IMR-90 (cell line): ENCODE measurements around the gene PDE11A. TPM values are rescaled to one million over a fixed set of nuclear protein-coding genes. Genes with fewer than 3 reads are reported as not detected.

Source experiments
- ATAC-seq: fragments of 200-7000 bp; cut with Tn5 transposase; 2 replicates; pipeline ENCODE4 v1.9.1; 2020; ENCODE audit warnings: low read depth, mild to moderate bottlenecking, moderate library complexity
- BruUV-seq: library from RNA; stranded (reverse); fragments of 400-500 nt; replicated peaks from 2 replicates; lab custom pipeline; 2021; lab: Mats Ljungman, UMichigan
- CTCF ChIA-PET: fragments of 300-600 bp; formaldehyde crosslinking; extraction: SDS; loops from one replicate; lab custom pipeline; 2021; ENCODE audit warnings: antibody characterized with exemption; lab: Yijun Ruan, JAX
- POLR2A ChIA-PET: fragments of 300-600 bp; sonication (Branson Sonifier 250); formaldehyde crosslinking; loops from one replicate; lab custom pipeline; 2022; ENCODE audit warnings: antibody characterized with exemption; ENCODE audit not compliant: unreplicated experiment; lab: Charles Lee
- DNase-seq: peaks from one replicate; pipeline ENCODE4 v3.0.0; 2013
- H2AFZ ChIP-seq: replicated peaks from 2 replicates; pipeline ENCODE3; 2013; ENCODE audit warnings: low read length, mild to moderate bottlenecking; ENCODE audit not compliant: poor library complexity
- H2AK5ac ChIP-seq: 2 replicates; pipeline ENCODE4 v1.6.1; 2013; ENCODE audit warnings: low read depth, low read length, inconsistent platforms
- H2AK9ac ChIP-seq: replicated peaks from 2 replicates; pipeline ENCODE3; 2013; ENCODE audit warnings: mild to moderate bottlenecking, low read depth, low read length, moderate library complexity; ENCODE audit not compliant: poor library complexity
- H2BK120ac ChIP-seq: 2 replicates; pipeline ENCODE4 v1.6.1; 2013; ENCODE audit warnings: low read depth, low read length, inconsistent platforms
- H2BK15ac ChIP-seq: 3 replicates; pipeline ENCODE4 v1.6.1; 2013; ENCODE audit warnings: low read depth, low read length, inconsistent platforms
- H2BK20ac ChIP-seq: 2 replicates; pipeline ENCODE4 v1.6.1; 2013; ENCODE audit warnings: low read depth, mild to moderate bottlenecking, inconsistent platforms, low read length, moderate library complexity
- H2BK5ac ChIP-seq: 2 replicates; pipeline ENCODE4 v1.6.1; 2013; ENCODE audit warnings: mild to moderate bottlenecking, low read depth, low read length, inconsistent platforms; ENCODE audit not compliant: poor library complexity, severe bottlenecking
- H3K14ac ChIP-seq: replicated peaks from 2 replicates; pipeline ENCODE4 v1.6.1; 2013; ENCODE audit warnings: low read depth, low read length, inconsistent platforms
- H3K18ac ChIP-seq: 2 replicates; pipeline ENCODE4 v1.6.1; 2013; ENCODE audit warnings: low read depth, low read length, control low read depth
- H3K23ac ChIP-seq: 2 replicates; pipeline ENCODE4 v1.6.1; 2013; ENCODE audit warnings: low read depth, low read length, inconsistent platforms
- H3K27ac ChIP-seq: 2 replicates; pipeline ENCODE4 v1.5.1; 2013; ENCODE audit warnings: mild to moderate bottlenecking, control low read depth, low read length; ENCODE audit not compliant: insufficient read depth
- H3K27me3 ChIP-seq: 2 replicates; pipeline ENCODE4 v1.6.1; 2013; ENCODE audit warnings: low read length; ENCODE audit not compliant: control insufficient read depth, insufficient read depth
- H3K36me3 ChIP-seq: 2 replicates; pipeline ENCODE4 v1.6.1; 2013; ENCODE audit warnings: low read length, mixed read lengths; ENCODE audit not compliant: control insufficient read depth, insufficient read depth
- H3K4ac ChIP-seq: 2 replicates; pipeline ENCODE4 v1.6.1; 2013; ENCODE audit warnings: low read depth, low read length, inconsistent platforms
- H3K4me1 ChIP-seq: 2 replicates; pipeline ENCODE4 v1.6.1; 2013; ENCODE audit warnings: low read length, mixed read lengths; ENCODE audit not compliant: control insufficient read depth, insufficient read depth
- H3K4me2 ChIP-seq: 2 replicates; pipeline ENCODE4 v1.6.1; 2013; ENCODE audit warnings: low read depth, mild to moderate bottlenecking, control low read depth, low read length, moderate library complexity
- H3K4me3 ChIP-seq: 2 replicates; pipeline ENCODE4 v1.5.1; 2013; ENCODE audit warnings: low read depth, mild to moderate bottlenecking, control low read depth, low read length, moderate library complexity; ENCODE audit not compliant: insufficient read depth
- H3K56ac ChIP-seq: 2 replicates; pipeline ENCODE4 v1.6.1; 2013; ENCODE audit warnings: low read length, inconsistent platforms; ENCODE audit not compliant: insufficient read depth; ENCODE audit errors: extremely low read depth
- H3K79me1 ChIP-seq, 2 experiments: 2 replicates each; pipeline ENCODE4 v1.6.1; 2013; ENCODE audit warnings: low read length in 2 of 2, inconsistent platforms in 1 of 2, low read depth in 1 of 2
- H3K9ac ChIP-seq: 2 replicates; pipeline ENCODE4 v1.6.1; 2013; ENCODE audit warnings: low read depth, low read length, control low read depth
- H3K9me1 ChIP-seq: 2 replicates; pipeline ENCODE4 v1.6.1; 2013; ENCODE audit warnings: low read length, inconsistent platforms; ENCODE audit not compliant: insufficient read depth
- H3K9me3 ChIP-seq: 2 replicates; pipeline ENCODE4 v1.6.1; 2013; ENCODE audit warnings: low read length; ENCODE audit not compliant: control insufficient read depth, insufficient read depth
- H4K20me1 ChIP-seq: 2 replicates; pipeline ENCODE4 v1.6.1; 2013; ENCODE audit warnings: low read length, inconsistent platforms; ENCODE audit not compliant: insufficient read depth
- H4K5ac ChIP-seq: 2 replicates; pipeline ENCODE4 v1.6.1; 2013; ENCODE audit warnings: mild to moderate bottlenecking, low read depth, low read length, control low read depth
- H4K8ac ChIP-seq, 2 experiments: 2 replicates each; pipeline ENCODE4 v1.6.1; 2013; ENCODE audit warnings: low read depth in 2 of 2, low read length in 2 of 2, control low read depth in 1 of 2, inconsistent platforms in 1 of 2
- H4K91ac ChIP-seq: 2 replicates; pipeline ENCODE4 v1.6.1; 2013; ENCODE audit warnings: low read depth, low read length, inconsistent platforms; ENCODE audit not compliant: insufficient read depth
- BHLHE40 ChIP-seq: fragments of 150-350 bp; IDR thresholded peaks from 2 replicates; pipeline ENCODE4 v1.6.1; 2016; ENCODE audit warnings: mild to moderate bottlenecking, low read depth, low read length
- CEBPB ChIP-seq: IDR thresholded peaks from 2 replicates; pipeline ENCODE4 v1.6.1; 2012; ENCODE audit warnings: low read depth, low read length, improper control_type of control experiment
- CHD1 ChIP-seq: IDR thresholded peaks from 2 replicates; pipeline ENCODE4 v1.6.1; 2012; ENCODE audit warnings: low read depth, low read length, improper control_type of control experiment
- CTCF ChIP-seq: conservative IDR thresholded peaks from 2 replicates; pipeline ENCODE4 v1.5.1; 2012; ENCODE audit warnings: mild to moderate bottlenecking, low read depth, low read length, improper control_type of control experiment
- ELK1 ChIP-seq: fragments of 150-350 bp; IDR thresholded peaks from 2 replicates; pipeline ENCODE4 v1.6.1; 2016; ENCODE audit warnings: low read depth, mild to moderate bottlenecking, low read length, moderate library complexity, borderline replicate concordance
- FOS ChIP-seq: fragments of 150-350 bp; IDR thresholded peaks from 2 replicates; pipeline ENCODE4 v1.6.1; 2016; ENCODE audit warnings: low read depth, low read length
- MAFK ChIP-seq: IDR thresholded peaks from 2 replicates; pipeline ENCODE4 v1.6.1; 2012; ENCODE audit warnings: low read depth, low read length, improper control_type of control experiment
- MAZ ChIP-seq: IDR thresholded peaks from 2 replicates; pipeline ENCODE4 v1.6.1; 2012; ENCODE audit warnings: low read depth, mild to moderate bottlenecking, low read length, improper control_type of control experiment, moderate library complexity, borderline replicate concordance
- MXI1 ChIP-seq: IDR thresholded peaks from 2 replicates; pipeline ENCODE4 v1.6.1; 2012; ENCODE audit warnings: low read depth, mild to moderate bottlenecking, low read length, moderate library complexity, borderline replicate concordance
- NFE2L2 ChIP-seq: fragments of 150-350 bp; IDR thresholded peaks from 2 replicates; pipeline ENCODE4 v1.6.1; 2016; ENCODE audit warnings: low read depth, mild to moderate bottlenecking, low read length
- POLR2A ChIP-seq: IDR thresholded peaks from 2 replicates; pipeline ENCODE4 v1.6.1; 2012; ENCODE audit warnings: mild to moderate bottlenecking, low read depth, low read length
- RAD21 ChIP-seq: IDR thresholded peaks from 2 replicates; pipeline ENCODE4 v1.6.1; 2012; ENCODE audit warnings: low read length, improper control_type of control experiment
- RCOR1 ChIP-seq: IDR thresholded peaks from 2 replicates; pipeline ENCODE4 v1.6.1; 2012; ENCODE audit warnings: mild to moderate bottlenecking, low read length, improper control_type of control experiment; ENCODE audit not compliant: insufficient replicate concordance
- RFX5 ChIP-seq: IDR thresholded peaks from 2 replicates; pipeline ENCODE4 v1.8.0; 2012; ENCODE audit warnings: low read depth, mild to moderate bottlenecking, low read length, moderate library complexity
- USF2 ChIP-seq: fragments of 150-350 bp; IDR thresholded peaks from 2 replicates; pipeline ENCODE4 v1.6.1; 2017; ENCODE audit warnings: mild to moderate bottlenecking, antibody characterized with exemption, low read length, low read depth
- WGBS, 2 experiments: methylation state at CpG; one replicate each; pipeline versions ENCODE4 v1.1.5 to v1.1.7; 2013; ENCODE audit warnings: missing lambda C conversion rate in 2 of 2; ENCODE audit not compliant: insufficient read length in 1 of 2; ENCODE audit errors: extremely low coverage in 2 of 2; 5-methylcytosine and 5-hydroxymethylcytosine counted together
- dilution Hi-C: fragments of 300-500 bp; cut with HindIII; formaldehyde crosslinking; loops from one replicate; pipeline ENCODE4 v1.14.3; 2018; ENCODE audit warnings: low sequenced_read_pairs; ENCODE audit not compliant: unreplicated experiment
- in situ Hi-C: fragments of 300-500 bp; cut with MboI; formaldehyde crosslinking; loops from 3 replicates; pipeline ENCODE4 v1.14.3; 2019; ENCODE audit warnings: low sequenced_read_pairs, inconsistent platforms, mixed read lengths
- intact Hi-C: fragments of 100-400 bp; cut with micrococcal nuclease; formaldehyde crosslinking; loops from 2 replicates; pipeline ENCODE4 v1.10.0; 2022
- polyA plus RNA-seq, 3 experiments: library from polyadenylated mRNA; depleted of rRNA; stranded (reverse); fragments of >200 nt; gene quantifications; 2 replicates each; pipeline ENCODE4 v1.2.3, GENCODE V29; 2012; ENCODE audit warnings: low replicate concordance in 1 of 3
- total RNA-seq: library from RNA; depleted of rRNA; stranded (reverse); fragments of >200 nt; gene quantifications from 2 replicates; pipeline ENCODE4 v1.2.3, GENCODE V29; 2012

The PDE11A gene
- total and polyA plus RNA-seq, 2 of the 4 experiments (the other 2 are of a cell fraction), result 0.21 to 0.72 TPM

- Histone ChIP-seq H3K9ac (no peak overlapping the region), H3K9me1 (no peaks in the 10 kb centered on the region), H3K4ac (no peak overlapping the region), H3K56ac (no peak overlapping the region), H3K23ac (no peak overlapping the region), H2AFZ (no peak overlapping the region), H3K36me3 (no peaks in the 10 kb centered on the region), H4K20me1 (no peaks in the 10 kb centered on the region), H2AK5ac (no peak overlapping the region), H3K27ac (no peak overlapping the region), H2AK9ac (no peak overlapping the region), H3K4me3 (no peak overlapping the region), H3K9me3 (no peaks in the 10 kb centered on the region), H3K14ac (no peak overlapping the region), H2BK5ac (no peak overlapping the region), H3K27me3 (no peaks in the 10 kb centered on the region), H3K4me1 (no peaks in the 10 kb centered on the region), H4K8ac (no peak overlapping the region), H2BK120ac (no peak overlapping the region), H3K4me2 (no peak overlapping the region), H2BK15ac (no peak overlapping the region), H4K91ac (no peak overlapping the region), H2BK20ac (no peak overlapping the region), H4K5ac (no peak overlapping the region), H3K79me1 (no peaks in the 10 kb centered on the region), H3K18ac (no peak overlapping the region)
- in situ Hi-C loops, result no loop called here
- DNase-seq, result no peak
- dilution Hi-C loops, result no loop called here
- intact Hi-C loops, result no loop called here
- ATAC-seq, result no peak
- no CpG with 5 or more reads among the region's 3 CpGs for WGBS, 2 experiments
- BruUV-seq, result no TSS peak
- ChIA-PET POLR2A (no interaction called here), CTCF (no interaction called here)
- TF ChIP-seq RAD21 (no peak), FOS (no peak), RCOR1 (no peak), ELK1 (no peak), CTCF (no peak), MAFK (no peak), MAZ (no peak), POLR2A (no peak), USF2 (no peak), CEBPB (no peak), CHD1 (no peak), BHLHE40 (no peak), RFX5 (no peak), NFE2L2 (no peak), MXI1 (no peak)
These were observed 101.7 kb downstream of the PDE11A start for GRCh38 chr2:177970670-177971454.
